HepG2 (cell line): ENCODE results near the gene NEDD4. TPM values are rescaled to one million over a fixed set of nuclear protein-coding genes. Genes with fewer than 3 reads are reported as not detected.

ENCODE experiments used
- ARID2 ChIP-seq: sonication (generic); formaldehyde crosslinking; IDR thresholded peaks from 2 replicates; pipeline ENCODE4 v1.8.1; 2022; ENCODE audit warnings: mild to moderate bottlenecking, missing genetic modification reagents, borderline replicate concordance
- ATF6 ChIP-seq: sonication (generic); formaldehyde crosslinking; conservative IDR thresholded peaks from 2 replicates; pipeline ENCODE4 v1.4.0; 2020; ENCODE audit warnings: missing genetic modification reagents
- BHLHE40 ChIP-seq: IDR thresholded peaks from 2 replicates; pipeline ENCODE4 v1.6.1; 2011; ENCODE audit warnings: low read length, improper control_type of control experiment
- DRAP1 ChIP-seq: IDR thresholded peaks from 2 replicates; pipeline ENCODE4 v1.6.1; 2016; ENCODE audit warnings: missing genetic modification reagents, missing compliant biosample characterization
- GABPB1 ChIP-seq: IDR thresholded peaks from 2 replicates; pipeline ENCODE4 v1.6.1; 2016; ENCODE audit warnings: mild to moderate bottlenecking, missing genetic modification reagents, moderate library complexity, missing compliant biosample characterization
- HNRNPLL ChIP-seq: fragments of 200-400 bp; formaldehyde crosslinking; IDR thresholded peaks from 2 replicates; pipeline ENCODE4 v1.6.1; 2017; ENCODE audit warnings: mild to moderate bottlenecking, low read depth, low read length; ENCODE audit not compliant: poor library complexity, severe bottlenecking
- IRF9 ChIP-seq: sonication (generic); formaldehyde crosslinking; IDR thresholded peaks from 2 replicates; pipeline ENCODE4 v1.8.0; 2022; ENCODE audit warnings: missing genetic modification reagents, mild to moderate bottlenecking, borderline replicate concordance
- POGZ ChIP-seq: sonication (generic); formaldehyde crosslinking; IDR thresholded peaks from 2 replicates; pipeline ENCODE4 v1.4.0; 2020; ENCODE audit warnings: mild to moderate bottlenecking, missing genetic modification reagents
- RFX1 ChIP-seq: fragments of 450-650 bp; IDR thresholded peaks from 2 replicates; pipeline ENCODE4 v1.6.1; 2017
- SPEN ChIP-seq: sonication (generic); formaldehyde crosslinking; IDR thresholded peaks from 2 replicates; pipeline ENCODE4 v1.5.1; 2020; ENCODE audit warnings: low read depth, mild to moderate bottlenecking, missing genetic modification reagents
- XRCC5 ChIP-seq: fragments of 200-400 bp; formaldehyde crosslinking; optimal IDR thresholded peaks from 2 replicates; pipeline ENCODE3; 2017; ENCODE audit warnings: mild to moderate bottlenecking, low read length
- YY1 ChIP-seq: IDR thresholded peaks from 2 replicates; pipeline ENCODE4 v1.6.1; 2011; ENCODE audit warnings: low read length, low read depth, moderate library complexity, mild to moderate bottlenecking; ENCODE audit not compliant: insufficient read depth, insufficient replicate concordance
- ZBTB1 ChIP-seq: sonication (generic); formaldehyde crosslinking; IDR thresholded peaks from 2 replicates; pipeline ENCODE4 v1.4.0; 2020; ENCODE audit warnings: missing genetic modification reagents, borderline replicate concordance
- ZNF44 ChIP-seq: sonication (generic); formaldehyde crosslinking; IDR thresholded peaks from 2 replicates; pipeline ENCODE4 v1.5.1; 2020; ENCODE audit warnings: mild to moderate bottlenecking, missing genetic modification reagents
- ZNF570 ChIP-seq: sonication (generic); formaldehyde crosslinking; IDR thresholded peaks from 2 replicates; pipeline ENCODE4 v1.4.0; 2020; ENCODE audit warnings: mild to moderate bottlenecking, missing genetic modification reagents, borderline replicate concordance
- polyA plus RNA-seq, 8 experiments: library from polyadenylated mRNA; depleted of rRNA in 3 of 8; stranded (reverse) in 7 of 8; unstranded in 1 of 8; fragments of >200 nt; fragmentation: Illumina TruSeq in 4 of 8; extraction: Trizol in 4 of 8; gene quantifications; 2 replicates each; pipeline versions ENCODE4 v1.2.1 to v1.2.3, GENCODE V29; 2011 to 2016; ENCODE audit warnings: low read depth in 4 of 8, missing spikeins in 1 of 8, mixed read lengths in 1 of 8; ENCODE audit not compliant: insufficient read depth in 1 of 8
- total RNA-seq, 5 experiments: library from RNA; depleted of rRNA; stranded (reverse); fragments of >200 nt; fragmentation: Illumina TruSeq; extraction: Trizol; gene quantifications; 2 replicates each; pipeline ENCODE4 v1.2.3, GENCODE V29; 2016; ENCODE audit warnings: low read depth in 1 of 5
- TF ChIP-seq, protein P1 (sequence below): sonication (generic); formaldehyde crosslinking; IDR thresholded peaks from 2 replicates; pipeline ENCODE4 v1.4.0; 2020; ENCODE audit warnings: missing genetic modification reagents, borderline replicate concordance
- TF ChIP-seq, protein P2 (sequence below): sonication (generic); formaldehyde crosslinking; conservative IDR thresholded peaks from 2 replicates; pipeline ENCODE4 v1.4.0; 2020; ENCODE audit warnings: mild to moderate bottlenecking, missing genetic modification reagents, moderate library complexity

Gene NEDD4
- total and polyA plus RNA-seq, 2 of the 13 experiments (the other 11 are each of a cell fraction or from before 2014, with no cell fraction given), result 10.4 to 13.0 TPM

GRCh38 chr15:55993111-55993803, at the start of gene NEDD4 (continued):
- TF ChIP-seq HNRNPLL (peak; percentile 60), GABPB1 (peak; percentile 78), SPEN (CRISPR knock-in tag) (peak; percentile 65), ARID2 (0 out of 2 replicates have a peak, but pooled peaks have one; percentile 68), XRCC5 (peak; percentile 25), YY1 (peak; percentile 26), POGZ (CRISPR knock-in tag) (peak; percentile 59; the same call in 1 of the 2 replicates), ATF6 (CRISPR knock-in tag) (0 out of 2 replicates have a peak, but pooled peaks have one; percentile 64), RFX1 (no peak), ZNF44 (CRISPR knock-in tag) (no peak), ZBTB1 (no peak), IRF9 (CRISPR knock-in tag) (no peak), DRAP1 (CRISPR knock-in tag) (peak; percentile 51; the same call in 1 of the 2 replicates), ZNF570 (CRISPR knock-in tag) (no peak), BHLHE40 (no peak)
- TF ChIP-seq, protein P1, sequence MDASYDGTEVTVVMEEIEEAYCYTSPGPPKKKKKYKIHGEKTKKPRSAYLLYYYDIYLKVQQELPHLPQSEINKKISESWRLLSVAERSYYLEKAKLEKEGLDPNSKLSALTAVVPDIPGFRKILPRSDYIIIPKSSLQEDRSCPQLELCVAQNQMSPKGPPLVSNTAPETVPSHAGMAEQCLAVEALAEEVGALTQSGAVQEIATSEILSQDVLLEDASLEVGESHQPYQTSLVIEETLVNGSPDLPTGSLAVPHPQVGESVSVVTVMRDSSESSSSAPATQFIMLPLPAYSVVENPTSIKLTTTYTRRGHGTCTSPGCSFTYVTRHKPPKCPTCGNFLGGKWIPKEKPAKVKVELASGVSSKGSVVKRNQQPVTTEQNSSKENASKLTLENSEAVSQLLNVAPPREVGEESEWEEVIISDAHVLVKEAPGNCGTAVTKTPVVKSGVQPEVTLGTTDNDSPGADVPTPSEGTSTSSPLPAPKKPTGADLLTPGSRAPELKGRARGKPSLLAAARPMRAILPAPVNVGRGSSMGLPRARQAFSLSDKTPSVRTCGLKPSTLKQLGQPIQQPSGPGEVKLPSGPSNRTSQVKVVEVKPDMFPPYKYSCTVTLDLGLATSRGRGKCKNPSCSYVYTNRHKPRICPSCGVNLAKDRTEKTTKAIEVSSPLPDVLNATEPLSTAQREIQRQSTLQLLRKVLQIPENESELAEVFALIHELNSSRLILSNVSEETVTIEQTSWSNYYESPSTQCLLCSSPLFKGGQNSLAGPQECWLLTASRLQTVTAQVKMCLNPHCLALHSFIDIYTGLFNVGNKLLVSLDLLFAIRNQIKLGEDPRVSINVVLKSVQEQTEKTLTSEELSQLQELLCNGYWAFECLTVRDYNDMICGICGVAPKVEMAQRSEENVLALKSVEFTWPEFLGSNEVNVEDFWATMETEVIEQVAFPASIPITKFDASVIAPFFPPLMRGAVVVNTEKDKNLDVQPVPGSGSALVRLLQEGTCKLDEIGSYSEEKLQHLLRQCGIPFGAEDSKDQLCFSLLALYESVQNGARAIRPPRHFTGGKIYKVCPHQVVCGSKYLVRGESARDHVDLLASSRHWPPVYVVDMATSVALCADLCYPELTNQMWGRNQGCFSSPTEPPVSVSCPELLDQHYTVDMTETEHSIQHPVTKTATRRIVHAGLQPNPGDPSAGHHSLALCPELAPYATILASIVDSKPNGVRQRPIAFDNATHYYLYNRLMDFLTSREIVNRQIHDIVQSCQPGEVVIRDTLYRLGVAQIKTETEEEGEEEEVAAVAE (CRISPR knock-in tag), result peak; percentile 68; the same call in 1 of the 2 replicates
- TF ChIP-seq, protein P2, sequence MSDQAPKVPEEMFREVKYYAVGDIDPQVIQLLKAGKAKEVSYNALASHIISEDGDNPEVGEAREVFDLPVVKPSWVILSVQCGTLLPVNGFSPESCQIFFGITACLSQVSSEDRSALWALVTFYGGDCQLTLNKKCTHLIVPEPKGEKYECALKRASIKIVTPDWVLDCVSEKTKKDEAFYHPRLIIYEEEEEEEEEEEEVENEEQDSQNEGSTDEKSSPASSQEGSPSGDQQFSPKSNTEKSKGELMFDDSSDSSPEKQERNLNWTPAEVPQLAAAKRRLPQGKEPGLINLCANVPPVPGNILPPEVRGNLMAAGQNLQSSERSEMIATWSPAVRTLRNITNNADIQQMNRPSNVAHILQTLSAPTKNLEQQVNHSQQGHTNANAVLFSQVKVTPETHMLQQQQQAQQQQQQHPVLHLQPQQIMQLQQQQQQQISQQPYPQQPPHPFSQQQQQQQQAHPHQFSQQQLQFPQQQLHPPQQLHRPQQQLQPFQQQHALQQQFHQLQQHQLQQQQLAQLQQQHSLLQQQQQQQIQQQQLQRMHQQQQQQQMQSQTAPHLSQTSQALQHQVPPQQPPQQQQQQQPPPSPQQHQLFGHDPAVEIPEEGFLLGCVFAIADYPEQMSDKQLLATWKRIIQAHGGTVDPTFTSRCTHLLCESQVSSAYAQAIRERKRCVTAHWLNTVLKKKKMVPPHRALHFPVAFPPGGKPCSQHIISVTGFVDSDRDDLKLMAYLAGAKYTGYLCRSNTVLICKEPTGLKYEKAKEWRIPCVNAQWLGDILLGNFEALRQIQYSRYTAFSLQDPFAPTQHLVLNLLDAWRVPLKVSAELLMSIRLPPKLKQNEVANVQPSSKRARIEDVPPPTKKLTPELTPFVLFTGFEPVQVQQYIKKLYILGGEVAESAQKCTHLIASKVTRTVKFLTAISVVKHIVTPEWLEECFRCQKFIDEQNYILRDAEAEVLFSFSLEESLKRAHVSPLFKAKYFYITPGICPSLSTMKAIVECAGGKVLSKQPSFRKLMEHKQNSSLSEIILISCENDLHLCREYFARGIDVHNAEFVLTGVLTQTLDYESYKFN (CRISPR knock-in tag), result peak; percentile 36; the same call in 1 of the 2 replicates
